ENCODE data around the gene PIP. TPM values are rescaled to one million over a fixed set of nuclear protein-coding genes. Genes with fewer than 3 reads are reported as not detected.
"Not testable (repeated sequence)": the region's sequence is repeated elsewhere in the genome, so short reads cannot be mapped to it uniquely, and the experiment has no call there.

The PIP gene
- total RNA-seq, 1 experiment from 2014 or later = not detected

DNA sequence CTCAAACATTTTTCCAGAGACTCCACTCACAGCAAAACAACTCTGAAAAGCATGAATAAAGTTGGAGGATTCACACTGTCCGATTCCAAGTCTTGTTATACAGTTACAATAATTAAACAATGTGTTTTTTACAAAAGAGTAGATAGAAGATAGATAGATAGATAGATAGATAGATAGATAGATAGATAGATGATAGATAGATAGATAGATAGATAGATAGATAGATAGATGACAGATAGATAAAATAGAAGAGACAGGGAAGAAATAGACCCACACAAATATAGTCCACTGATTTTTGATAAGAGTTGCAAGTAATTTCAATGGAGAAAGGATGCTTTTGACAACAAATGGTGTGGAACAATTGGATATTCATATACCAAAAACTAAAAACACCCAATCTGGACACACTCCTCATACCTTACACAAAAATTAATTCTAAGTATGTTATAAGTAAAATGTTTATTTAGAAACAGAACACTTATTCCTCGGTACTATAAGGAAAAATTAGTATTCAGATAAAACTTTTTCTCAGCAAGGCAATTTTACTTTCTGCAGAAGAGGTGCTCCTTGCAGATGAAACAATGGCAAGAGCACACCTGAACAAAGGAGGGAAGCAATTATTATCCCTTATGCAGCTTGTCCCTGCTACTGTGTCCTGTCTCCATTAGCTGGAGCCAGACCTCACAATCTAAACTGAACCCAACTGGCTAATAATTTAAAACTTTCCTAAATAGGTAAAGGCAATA lies 45.7 kb downstream of the PIP start:
- no peak for DNase-seq (ENCODE audit: low read depth)

DNA sequence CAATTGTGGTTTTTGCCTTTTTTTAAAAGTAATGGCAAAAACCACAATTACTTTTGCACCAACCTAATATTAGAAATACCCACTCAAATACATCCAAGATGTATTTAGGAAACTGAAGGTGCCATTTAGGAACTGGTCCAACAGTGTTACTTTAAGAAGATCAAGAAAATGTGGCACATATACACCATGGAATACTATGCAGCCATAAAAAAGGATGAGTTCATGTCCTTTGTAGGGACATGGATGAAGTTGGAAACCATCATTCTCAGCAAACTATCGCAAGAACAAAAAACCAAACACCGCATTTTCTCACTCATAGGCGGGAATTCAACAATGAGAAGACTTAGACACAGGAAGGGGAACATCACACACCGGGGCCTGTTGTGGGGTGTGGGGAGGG lies 48.9 kb downstream of the PIP start:
- not testable (repeated sequence) for DNase-seq (ENCODE audit: low read depth)

DNA sequence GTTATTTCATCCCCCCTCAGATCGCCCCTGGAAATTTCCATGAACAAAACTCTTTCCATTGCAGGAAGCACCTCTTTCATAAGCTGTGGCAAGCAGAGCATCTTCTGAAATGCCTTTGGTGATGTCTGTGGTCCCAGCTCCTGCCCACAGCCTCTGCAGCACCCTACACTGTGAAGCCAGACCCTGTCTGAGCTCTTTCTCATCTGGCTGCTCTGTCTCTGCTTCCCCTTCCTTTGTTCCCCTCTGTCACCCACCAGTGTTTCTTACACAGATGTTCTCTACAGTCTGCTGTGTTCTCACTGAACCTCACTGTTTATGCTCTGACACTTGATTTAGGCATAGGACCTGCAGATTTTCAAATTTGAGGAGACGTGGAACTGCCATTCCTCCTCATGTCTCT lies 49.5 kb downstream of the PIP start:
- no peak for DNase-seq (ENCODE audit: low read depth)

DNA sequence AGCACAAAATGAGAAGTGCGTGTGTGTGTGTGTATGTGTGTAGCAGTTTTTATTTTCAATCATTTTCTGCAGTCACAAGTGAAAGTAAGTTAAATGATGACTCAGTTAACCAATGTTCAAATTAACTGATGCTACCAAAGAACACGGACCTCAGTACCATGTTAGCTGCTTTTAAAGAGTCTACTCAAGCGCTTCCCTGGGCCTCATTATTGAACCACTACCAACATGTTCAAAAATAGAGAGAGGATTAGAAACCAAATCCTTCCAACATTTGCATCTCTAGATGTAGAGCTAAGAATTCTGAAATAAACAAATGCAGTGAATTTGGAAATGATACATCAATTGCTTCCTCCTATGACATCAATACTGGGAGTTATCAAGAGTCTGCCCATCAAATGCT lies 51.1 kb downstream of the PIP start, which contains the start of gene TAS2R39:
Gene TAS2R39 (plus strand): TSS at position 396 of the 400 bp plus-strand sequence. CDS start 0 bp downstream, at position 396.
- no peak for DNase-seq (ENCODE audit: low read depth)

DNA sequence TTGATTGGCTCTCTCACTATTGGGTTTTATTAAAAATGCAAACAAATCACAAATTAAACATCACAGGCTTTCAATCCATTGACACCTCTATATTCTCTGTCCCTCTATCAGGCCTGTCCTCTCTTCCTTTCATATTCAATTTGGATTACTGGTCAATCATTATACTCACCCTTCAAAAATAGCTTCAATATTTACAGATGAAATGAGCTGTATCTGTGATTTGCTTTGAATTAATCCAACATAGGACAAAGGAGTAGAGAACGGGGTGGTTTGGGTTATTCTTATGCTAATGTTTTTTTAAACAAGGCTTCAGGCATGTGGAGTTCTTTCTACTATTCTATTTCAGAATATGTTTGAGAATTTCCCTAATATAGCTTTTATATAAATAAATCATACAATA lies 53.7 kb downstream of the PIP start:
- no peak for DNase-seq (ENCODE audit: low read depth)

DNA sequence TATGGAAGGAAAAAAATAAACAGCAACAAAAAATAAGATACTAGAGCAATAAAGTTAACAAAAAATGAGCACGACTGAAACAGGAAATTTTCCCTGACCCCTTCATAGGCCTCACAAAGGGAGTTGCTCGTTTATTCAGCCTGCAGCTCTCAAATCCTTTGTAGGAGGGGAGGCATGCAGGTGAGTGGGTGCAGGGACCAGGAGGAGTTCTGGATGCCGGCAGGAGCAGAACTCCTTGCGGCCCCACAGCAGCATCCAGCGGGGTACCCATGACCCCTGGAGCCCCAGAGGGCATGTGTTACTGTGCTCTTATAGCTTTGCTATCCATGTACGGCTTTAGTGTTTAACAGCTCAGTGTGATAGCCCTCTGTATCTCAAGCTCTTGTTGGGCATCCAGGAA lies 57.1 kb downstream of the PIP start:
- DNase-seq (ENCODE audit: low read depth) = no peak

Other genes with a start within 250 kb of the PIP start
- gene TRPV6, start 246.3 kb upstream of the PIP start, total RNA-seq (2014; rRNA removed; shearing (Covaris generic)) = not detected in 2 replicates
- not detected in 2 replicates for gene TRPV5, start 198.3 kb upstream of the PIP start, total RNA-seq (2014; rRNA removed; shearing (Covaris generic))
- gene LLCFC1, start 192.6 kb upstream of the PIP start, total RNA-seq (2014; rRNA removed; shearing (Covaris generic)) = not detected in 2 replicates
- 3.9 TPM in 1 of 2 replicates, not detected in the other for gene KEL, start 169.7 kb upstream of the PIP start, total RNA-seq (2014; rRNA removed; shearing (Covaris generic))
- not detected in 2 replicates for gene OR9A2, start 104.9 kb upstream of the PIP start, total RNA-seq (2014; rRNA removed; shearing (Covaris generic))
- not detected in 2 replicates for gene OR6V1, start 79.7 kb upstream of the PIP start, total RNA-seq (2014; rRNA removed; shearing (Covaris generic))
- gene TAS2R39, start 51.3 kb downstream of the PIP start, total RNA-seq (2014; rRNA removed; shearing (Covaris generic)) = not detected in 2 replicates
- not detected in 2 replicates for gene TAS2R40, start 90.0 kb downstream of the PIP start, total RNA-seq (2014; rRNA removed; shearing (Covaris generic))
- 127 and 133 TPM in 2 replicates for gene GSTK1, start 131.4 kb downstream of the PIP start, total RNA-seq (2014; rRNA removed; shearing (Covaris generic))
- 0.07 TPM in 1 of 2 replicates, not detected in the other for gene TMEM139, start 152.9 kb downstream of the PIP start, total RNA-seq (2014; rRNA removed; shearing (Covaris generic))
- 22.5 and 31.2 TPM in 2 replicates for gene CASP2, start 156.3 kb downstream of the PIP start, total RNA-seq (2014; rRNA removed; shearing (Covaris generic))
- gene CLCN1, start 184.0 kb downstream of the PIP start, total RNA-seq (2014; rRNA removed; shearing (Covaris generic)) = not detected in 2 replicates
- 0.79 and 1.5 TPM in 2 replicates for gene FAM131B, start 230.6 kb downstream of the PIP start, total RNA-seq (2014; rRNA removed; shearing (Covaris generic))
- gene ZYX, start 249.3 kb downstream of the PIP start, total RNA-seq (2014; rRNA removed; shearing (Covaris generic)) = 75.9 and 108 TPM in 2 replicates